ENCODE measurements around the gene FLVCR2. TPM values are rescaled to one million over a fixed set of nuclear protein-coding genes. Genes with fewer than 3 reads are reported as not detected.

FLVCR2 gene
- polyA plus RNA-seq, 6 donors from 2014 or later: 0.22 to 0.69 (median 0.49) TPM; not detected in 2

DNA sequence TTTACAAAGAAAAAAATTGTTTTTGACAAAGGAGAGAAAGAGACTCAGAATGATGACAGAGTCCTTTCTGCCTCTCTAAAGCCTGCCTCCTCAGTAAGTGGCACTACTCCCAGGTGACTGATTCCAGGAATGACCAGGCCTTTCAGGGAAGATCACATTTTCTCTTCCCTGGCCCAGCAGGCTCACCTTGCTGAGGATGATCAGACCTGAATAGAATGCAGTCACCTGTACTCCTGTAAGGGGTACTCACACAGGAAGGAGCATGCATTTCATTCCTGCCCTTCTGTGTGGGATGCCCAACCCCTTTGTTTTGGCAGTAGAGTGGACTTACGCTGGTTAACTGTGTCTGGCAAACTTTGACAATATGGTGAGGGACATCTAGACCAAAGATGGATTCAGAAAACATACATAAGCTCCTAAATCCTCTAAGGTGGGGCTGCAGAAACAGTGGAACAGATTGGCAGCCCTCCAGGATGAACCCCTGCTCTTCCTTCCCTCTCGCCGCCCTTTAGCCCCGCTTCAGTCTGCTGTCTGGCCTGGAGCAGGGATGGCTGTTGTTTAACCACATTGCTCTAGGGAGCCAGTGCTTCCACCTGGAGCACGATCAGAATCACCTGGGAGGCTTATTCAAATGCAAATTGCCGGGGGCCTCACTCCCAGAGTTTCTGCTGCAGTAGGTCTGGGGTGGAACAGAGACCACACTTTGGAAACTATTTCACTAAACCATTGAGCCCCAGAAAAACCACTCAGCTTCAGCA lies 52.5 kb downstream of the FLVCR2 start:
- Mint-ChIP-seq H3K27ac (no peak overlapping the region), H3K36me3 (no peaks in the 10 kb centered on the region), H3K9me3 (no peaks in the 10 kb centered on the region), H3K4me1 (no peaks in the 10 kb centered on the region), H3K27me3 (peaks cover 4 to 17% (median 15%) of the 10 kb centered on the region in 3 donors), H3K4me3 (no peak overlapping the region)
- ATAC-seq (ENCODE audit: low read depth in 2 of 2): no peak
- DNase-seq: no peak

DNA sequence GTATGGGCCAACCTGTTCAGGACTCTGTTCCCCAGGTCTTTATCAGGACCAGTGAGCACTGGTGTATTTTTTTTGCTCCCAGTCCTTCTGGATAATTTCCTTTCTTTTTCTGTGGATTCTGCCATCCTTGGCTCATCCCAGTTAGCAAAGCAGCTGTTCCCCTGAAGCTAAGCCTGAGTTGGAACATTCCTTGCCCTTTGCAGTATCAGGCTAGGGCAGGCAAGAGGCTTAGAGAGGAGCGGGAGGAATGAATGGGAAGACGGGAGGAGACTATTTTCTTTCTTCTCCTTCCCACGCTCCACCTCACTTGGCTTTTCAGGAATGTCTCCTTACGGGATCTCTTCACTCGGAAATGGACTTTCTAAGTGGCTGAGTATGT lies 53.0 kb downstream of the FLVCR2 start:
- Mint-ChIP-seq H3K4me3 (no peak overlapping the region), H3K9me3 (no peaks in the 10 kb centered on the region), H3K36me3 (no peaks in the 10 kb centered on the region), H3K27me3 (peaks cover 4 to 11% (median 10%) of the 10 kb centered on the region in 3 donors), H3K4me1 (no peaks in the 10 kb centered on the region), H3K27ac (no peak overlapping the region)
- DNase-seq (no peak), ATAC-seq (ENCODE audit: low read depth in 2 of 2) (no peak)

DNA sequence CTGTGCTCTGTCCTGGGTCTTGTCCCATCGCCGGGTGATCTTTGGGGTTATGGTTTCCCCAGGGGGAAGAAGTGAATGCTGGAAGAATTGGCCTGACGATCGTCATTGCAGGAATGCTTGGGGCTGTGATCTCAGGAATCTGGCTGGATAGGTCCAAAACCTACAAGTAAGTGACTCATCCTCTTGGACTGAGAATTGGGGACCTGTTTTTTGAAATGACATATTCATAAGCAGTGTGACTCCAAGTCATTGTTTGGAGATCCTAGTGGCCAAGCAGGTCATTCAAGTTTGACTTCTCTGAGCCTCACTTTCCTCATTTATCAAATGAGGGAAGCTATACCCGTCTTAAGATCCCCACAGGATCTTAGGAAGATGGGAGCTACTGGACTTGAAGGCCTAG lies 56.4 kb downstream of the FLVCR2 start:
- Mint-ChIP-seq H3K4me1 (no peaks in the 10 kb centered on the region), H3K27me3 (no peaks in the 10 kb centered on the region), H3K9me3 (no peaks in the 10 kb centered on the region), H3K36me3 (peaks cover 0 to 4% of the 10 kb centered on the region in 2 donors), H3K4me3 (no peak overlapping the region), H3K27ac (no peak overlapping the region)
- ATAC-seq (ENCODE audit: low read depth in 2 of 2) (no peak), DNase-seq (no peak)

DNA sequence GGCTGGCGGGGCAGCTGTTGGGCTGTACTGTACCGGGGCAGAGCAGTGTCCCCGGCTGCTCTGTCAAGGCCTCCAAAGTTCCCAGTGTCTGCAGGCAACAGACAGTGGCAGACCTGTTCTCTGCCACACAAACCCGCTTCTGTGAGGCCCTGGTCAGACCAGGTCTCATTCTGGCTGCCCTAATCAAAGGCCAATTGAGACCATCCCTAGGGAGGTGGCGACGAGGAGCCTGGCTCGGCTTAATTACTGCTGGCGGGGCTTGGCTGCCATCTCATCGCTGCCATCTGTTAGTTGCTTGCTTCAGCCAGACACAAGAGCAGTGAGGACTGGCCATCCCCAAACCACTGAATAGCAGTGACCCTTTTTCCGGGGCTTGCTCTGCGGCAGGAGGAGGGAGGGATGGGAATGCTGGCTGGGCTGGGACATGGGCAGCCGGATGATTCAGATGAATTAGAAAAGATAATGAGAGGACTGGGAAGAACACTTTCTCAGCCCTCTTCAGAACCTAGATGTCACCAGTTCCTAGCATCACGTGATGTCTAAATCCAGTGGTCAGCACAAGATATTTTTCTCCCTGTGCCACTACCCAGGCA lies 57.8 kb downstream of the FLVCR2 start:
- no peak for DNase-seq
- peak overlapping the region in 1 of 6 donors; percentile 22 for H3K27ac Mint-ChIP-seq

DNA sequence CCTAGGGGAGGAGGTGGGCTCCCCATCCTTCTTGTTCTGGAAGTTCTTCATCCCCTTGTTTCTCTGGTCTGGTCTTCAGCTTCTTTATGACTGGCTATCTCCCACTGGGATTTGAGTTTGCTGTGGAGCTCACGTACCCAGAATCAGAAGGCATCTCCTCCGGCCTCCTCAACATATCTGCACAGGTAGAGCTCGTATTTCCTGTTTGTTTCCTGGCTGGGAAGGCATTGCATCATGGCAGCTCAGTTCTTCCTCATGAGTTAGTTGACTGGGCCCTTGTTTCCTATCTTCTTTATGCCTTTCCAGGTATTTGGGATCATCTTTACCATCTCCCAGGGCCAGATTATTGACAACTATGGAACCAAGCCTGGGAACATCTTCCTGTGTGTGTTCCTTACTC lies 62.5 kb downstream of the FLVCR2 start:
- H3K27ac Mint-ChIP-seq: peak overlapping the region in 1 of 6 donors; percentile 56
- H3K4me3 Mint-ChIP-seq: no peak overlapping the region
- H3K9me3 Mint-ChIP-seq: peaks cover 0 to 1% (median 0%) of the 10 kb centered on the region in 7 donors
- DNase-seq: no peak
- ATAC-seq (ENCODE audit: low read depth in 2 of 2): no peak
- peaks cover 0 to 28% of the 10 kb centered on the region in 2 donors for H3K36me3 Mint-ChIP-seq
- H3K27me3 Mint-ChIP-seq: no peaks in the 10 kb centered on the region
- H3K4me1 Mint-ChIP-seq: no peaks in the 10 kb centered on the region

More for the DNA sequence above, 57.8 kb downstream of the FLVCR2 start:
- Mint-ChIP-seq H3K4me1 (no peaks in the 10 kb centered on the region), H3K4me3 (no peak overlapping the region), H3K36me3 (peaks cover 0 to 17% of the 10 kb centered on the region in 2 donors), H3K27me3 (no peaks in the 10 kb centered on the region), H3K9me3 (peaks cover 0 to 1% (median 0%) of the 10 kb centered on the region in 7 donors)
- ATAC-seq (ENCODE audit: low read depth in 2 of 2): no peak

DNA sequence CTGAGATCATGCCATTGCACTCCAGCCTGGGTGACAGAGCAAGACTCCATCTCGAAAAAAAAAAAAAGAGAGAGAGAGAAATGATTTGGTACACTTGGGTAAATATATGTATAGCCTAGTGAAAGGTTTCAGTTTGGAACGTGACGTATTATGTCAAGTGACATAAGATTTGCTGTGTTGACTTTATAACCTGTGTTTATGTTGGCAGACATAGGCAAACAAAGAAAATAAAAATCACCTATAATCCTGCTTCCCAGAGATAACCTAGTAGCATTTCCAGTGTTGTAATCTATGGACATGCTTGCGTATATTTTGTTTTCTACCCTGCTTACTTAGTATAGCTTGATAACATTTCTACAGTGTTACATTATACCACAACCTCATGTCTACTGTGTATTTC lies 65.6 kb downstream of the FLVCR2 start:
- peaks cover 0 to 1% (median 0%) of the 10 kb centered on the region in 7 donors for H3K9me3 Mint-ChIP-seq
- no peak overlapping the region for H3K4me3 Mint-ChIP-seq
- DNase-seq (no peak), ATAC-seq (ENCODE audit: low read depth in 2 of 2) (no peak)
- no peaks in the 10 kb centered on the region for H3K4me1 Mint-ChIP-seq
- peaks cover 0 to 33% of the 10 kb centered on the region in 2 donors for H3K36me3 Mint-ChIP-seq
- H3K27me3 Mint-ChIP-seq: no peaks in the 10 kb centered on the region
- H3K27ac Mint-ChIP-seq: no peak overlapping the region

DNA sequence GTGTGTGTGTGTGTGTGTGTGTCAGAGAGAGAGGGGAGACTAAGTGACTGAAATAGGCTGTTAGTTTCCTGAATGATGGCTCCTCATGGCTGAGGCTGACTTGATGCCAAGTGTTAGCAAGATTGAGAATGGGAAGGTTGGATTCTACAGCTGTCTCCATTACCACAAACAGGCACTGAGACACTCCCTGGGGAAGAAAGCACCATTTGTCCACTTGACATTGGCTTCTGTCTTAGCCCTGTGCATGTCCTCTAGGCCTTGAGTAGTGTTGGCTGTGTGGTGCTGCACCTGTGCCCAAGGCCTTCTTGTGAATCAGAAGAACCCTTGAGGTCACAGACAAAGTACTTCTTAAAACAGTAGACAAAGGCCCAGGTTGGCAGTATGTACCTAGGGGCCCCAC lies 66.6 kb downstream of the FLVCR2 start:
- H3K4me3 Mint-ChIP-seq: no peak overlapping the region
- H3K9me3 Mint-ChIP-seq: peaks cover 0 to 2% (median 0%) of the 10 kb centered on the region in 7 donors
- H3K36me3 Mint-ChIP-seq: peaks cover 8 to 36% of the 10 kb centered on the region in 2 donors
- no peaks in the 10 kb centered on the region for H3K27me3 Mint-ChIP-seq
- H3K27ac Mint-ChIP-seq: no peak overlapping the region
- ATAC-seq (ENCODE audit: low read depth in 2 of 2): no peak
- H3K4me1 Mint-ChIP-seq: no peaks in the 10 kb centered on the region
- no peak for DNase-seq

DNA sequence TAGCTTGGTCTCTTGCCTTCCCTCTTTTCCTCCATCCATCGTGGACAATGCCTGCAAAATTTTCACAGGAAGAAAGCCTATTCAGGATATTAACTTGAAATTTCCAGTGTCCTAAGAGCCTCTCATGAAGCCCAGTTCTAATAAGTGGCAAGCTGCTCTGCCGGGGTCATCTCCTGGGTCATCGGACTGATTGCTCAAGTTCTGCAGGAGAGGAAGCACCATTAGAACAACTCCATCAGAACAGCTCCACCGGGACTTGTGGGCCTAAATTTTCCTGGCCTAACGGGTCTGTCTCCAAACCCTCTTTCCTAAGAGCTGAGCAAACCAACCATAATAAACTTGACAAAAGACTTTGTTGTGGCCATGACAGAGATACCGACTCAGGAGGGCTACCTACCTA lies 68.3 kb downstream of the FLVCR2 start:
- no peak overlapping the region for H3K4me3 Mint-ChIP-seq
- no peak for ATAC-seq (ENCODE audit: low read depth in 2 of 2)
- H3K27ac Mint-ChIP-seq: peak overlapping the region in 1 of 6 donors; percentile 56
- no peaks in the 10 kb centered on the region for H3K27me3 Mint-ChIP-seq
- H3K36me3 Mint-ChIP-seq: peaks cover 24 to 30% of the 10 kb centered on the region in 2 donors
- H3K9me3 Mint-ChIP-seq: peaks cover 0 to 2% (median 0%) of the 10 kb centered on the region in 7 donors
- no peak for DNase-seq
- H3K4me1 Mint-ChIP-seq: no peaks in the 10 kb centered on the region

DNA sequence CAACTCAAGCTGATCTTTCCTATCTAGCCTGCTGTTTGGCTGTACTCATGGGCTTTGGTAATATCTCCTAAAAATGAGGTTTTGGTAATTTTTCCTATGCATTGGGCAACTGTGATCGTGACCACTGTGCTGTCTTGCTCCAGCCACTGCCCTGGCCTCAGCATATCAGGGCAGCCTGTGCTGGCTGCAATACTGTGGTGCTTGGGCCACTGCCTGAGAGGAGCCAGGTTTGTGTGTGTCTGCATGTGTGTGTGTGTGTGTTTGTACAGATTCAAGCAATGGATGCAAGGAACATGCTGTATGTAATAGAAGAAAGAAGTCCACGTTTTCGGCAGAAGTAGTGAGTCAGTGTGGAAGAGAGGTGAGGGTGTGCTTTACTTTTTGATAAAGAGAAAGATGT lies 69.2 kb downstream of the FLVCR2 start:
- DNase-seq: no peak
- no peaks in the 10 kb centered on the region for H3K4me1 Mint-ChIP-seq
- H3K4me3 Mint-ChIP-seq: peak overlapping the region in 1 of 8 donors; percentile 18
- no peak overlapping the region for H3K27ac Mint-ChIP-seq
- ATAC-seq (ENCODE audit: low read depth in 2 of 2): no peak
- peaks cover 24 to 29% of the 10 kb centered on the region in 2 donors for H3K36me3 Mint-ChIP-seq
- H3K27me3 Mint-ChIP-seq: no peaks in the 10 kb centered on the region
- H3K9me3 Mint-ChIP-seq: peaks cover 0 to 2% (median 0%) of the 10 kb centered on the region in 7 donors

DNA sequence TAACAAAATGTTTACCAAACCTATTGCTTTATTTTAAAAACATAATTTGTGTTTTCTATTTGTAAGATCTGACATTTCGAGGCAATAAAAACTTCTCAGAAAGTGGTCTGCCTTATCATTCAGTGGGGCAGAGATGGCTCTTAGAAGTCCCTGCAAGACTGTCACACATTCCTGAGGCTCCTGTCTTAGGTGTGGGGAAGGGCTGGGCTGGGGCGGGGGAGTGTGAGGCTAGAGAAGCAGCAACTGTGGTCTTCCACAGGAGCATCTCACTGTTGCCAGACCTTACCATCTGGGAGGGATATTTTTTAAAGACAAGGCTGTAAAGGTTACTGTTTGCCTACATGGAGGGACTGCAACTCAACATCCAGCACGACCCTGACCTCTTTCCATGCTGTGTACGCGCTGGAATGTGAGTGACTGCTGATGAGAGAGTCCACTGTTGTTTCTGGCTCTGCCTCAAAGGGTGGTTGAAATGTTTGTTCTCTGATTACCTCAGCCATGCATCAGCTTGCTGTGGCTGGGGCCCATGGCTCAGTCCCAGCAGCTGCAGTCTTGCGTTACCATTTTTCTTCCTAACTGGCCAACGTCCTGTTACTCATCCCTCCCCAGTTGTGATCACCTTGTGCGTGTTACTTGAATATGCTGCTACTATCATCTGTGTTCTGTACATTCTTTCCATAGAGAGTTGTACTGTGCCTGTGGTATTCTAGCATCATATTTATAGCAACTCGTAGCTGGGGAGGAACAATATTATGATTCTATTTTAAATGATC lies 69.8 kb downstream of the FLVCR2 start:
- Mint-ChIP-seq H3K4me1 (no peaks in the 10 kb centered on the region), H3K9me3 (peaks cover 0 to 2% (median 0%) of the 10 kb centered on the region in 7 donors), H3K4me3 (no peak overlapping the region), H3K27me3 (no peaks in the 10 kb centered on the region), H3K27ac (no peak overlapping the region), H3K36me3 (peaks cover 24 to 28% of the 10 kb centered on the region in 2 donors)
- DNase-seq: no peak
- no peak for ATAC-seq (ENCODE audit: low read depth in 2 of 2)

DNA sequence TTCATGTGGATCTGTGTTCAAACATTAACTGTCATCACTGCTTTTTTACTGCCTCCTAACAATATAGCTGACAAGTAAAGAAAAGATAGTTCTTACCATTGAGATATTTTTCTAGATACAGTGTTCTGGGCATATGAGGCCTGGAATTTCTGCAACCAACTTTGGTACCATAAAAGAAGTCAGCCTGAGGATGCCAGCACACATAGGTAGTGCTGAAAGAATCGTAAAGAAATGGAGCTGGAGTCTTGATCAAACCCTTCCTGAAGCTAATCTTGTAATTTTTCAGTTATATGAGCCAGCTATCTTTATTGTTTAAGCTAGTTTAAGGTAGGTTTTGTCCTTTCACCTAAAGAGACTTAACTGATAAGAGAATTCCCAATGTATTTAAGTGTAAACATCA lies 70.9 kb downstream of the FLVCR2 start:
- H3K27ac Mint-ChIP-seq: no peak overlapping the region
- H3K4me3 Mint-ChIP-seq: no peak overlapping the region
- peaks cover 0 to 4% (median 0%) of the 10 kb centered on the region in 3 donors for H3K4me1 Mint-ChIP-seq
- H3K27me3 Mint-ChIP-seq: no peaks in the 10 kb centered on the region
- peaks cover 24% of the 10 kb centered on the region in 2 donors for H3K36me3 Mint-ChIP-seq
- H3K9me3 Mint-ChIP-seq: peaks cover 0 to 2% (median 0%) of the 10 kb centered on the region in 7 donors
- ATAC-seq (ENCODE audit: low read depth in 2 of 2) (no peak), DNase-seq (no peak)

DNA sequence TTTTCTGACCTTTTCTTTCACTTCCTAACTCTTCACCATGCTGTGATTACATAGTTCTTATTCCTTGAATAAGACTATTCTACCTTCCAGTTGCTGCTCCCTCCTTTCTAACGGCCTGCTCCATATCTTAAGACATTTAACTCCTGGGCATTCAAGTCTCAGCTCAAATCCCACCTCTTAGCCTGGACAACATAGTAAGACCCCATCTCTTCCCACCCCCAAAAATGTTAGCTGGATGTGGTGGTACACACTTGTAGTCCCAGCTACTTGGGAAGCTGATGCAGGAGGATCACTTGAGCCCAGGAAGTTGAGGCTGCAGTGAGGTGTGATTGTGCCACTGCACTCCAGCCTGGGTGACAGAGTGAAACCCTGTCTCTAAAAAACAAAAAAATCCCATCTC lies 71.4 kb downstream of the FLVCR2 start:
- Mint-ChIP-seq H3K4me1 (peaks cover 0 to 4% (median 0%) of the 10 kb centered on the region in 3 donors), H3K27me3 (no peaks in the 10 kb centered on the region), H3K4me3 (no peak overlapping the region), H3K9me3 (peaks cover 0 to 2% (median 0%) of the 10 kb centered on the region in 7 donors), H3K27ac (peak overlapping the region in 1 of 6 donors; percentile 8), H3K36me3 (peaks cover 24% of the 10 kb centered on the region in 2 donors)
- no peak for DNase-seq
- no peak for ATAC-seq (ENCODE audit: low read depth in 2 of 2)

DNA sequence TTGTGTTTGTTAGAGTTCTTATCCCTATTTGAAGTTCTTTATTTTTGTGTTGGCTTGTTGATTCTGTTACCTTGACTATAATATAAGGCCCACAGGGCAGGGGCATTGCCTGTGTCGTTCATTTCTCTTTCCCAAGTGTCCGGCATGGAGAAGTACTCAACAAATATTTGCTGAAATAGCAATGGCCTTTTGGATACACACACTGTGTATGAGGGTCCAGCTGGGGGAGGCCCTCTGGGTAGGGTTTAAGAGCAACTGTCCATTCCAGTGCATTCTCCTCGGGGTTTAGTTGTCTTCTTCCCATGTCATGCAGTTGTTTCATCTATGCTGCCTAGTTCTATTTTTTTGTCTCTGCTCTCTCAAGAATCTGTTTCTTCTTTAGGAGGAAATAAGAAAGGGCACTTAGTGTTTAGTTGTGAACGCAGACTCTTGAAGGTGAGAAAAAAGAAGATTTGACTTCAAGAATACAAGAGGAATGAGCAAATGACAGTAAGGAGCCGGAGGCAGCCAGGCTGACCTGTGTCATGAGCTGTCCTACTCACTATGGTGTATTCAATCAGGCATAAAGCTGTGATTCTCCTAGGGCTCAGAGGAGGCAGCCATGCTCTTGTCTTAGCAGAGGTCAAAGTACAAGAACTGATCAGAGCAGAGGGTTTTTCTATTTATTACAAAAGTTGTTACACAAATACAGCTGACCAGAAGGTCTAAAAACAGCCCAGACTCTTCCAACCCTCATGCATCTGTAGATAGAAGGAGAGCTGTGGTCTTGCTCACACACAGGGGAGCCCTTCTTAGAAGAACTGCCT lies 72.0 kb downstream of the FLVCR2 start:
- H3K27ac Mint-ChIP-seq: peak overlapping the region in 2 of 6 donors; percentile 8 to 72

More for the DNA sequence above, 72.0 kb downstream of the FLVCR2 start:
- Mint-ChIP-seq H3K4me1 (peaks cover 0 to 4% (median 0%) of the 10 kb centered on the region in 3 donors), H3K27me3 (no peaks in the 10 kb centered on the region), H3K9me3 (peaks cover 0 to 2% (median 0%) of the 10 kb centered on the region in 7 donors), H3K36me3 (peaks cover 24% of the 10 kb centered on the region in 2 donors), H3K4me3 (no peak overlapping the region)
- ATAC-seq (ENCODE audit: low read depth in 2 of 2) (no peak), DNase-seq (no peak)

All from naive B cell (primary cell).